Heart left ventricle (tissue), 13 donors: ENCODE results near the gene CADM2.

Experiments
- POLR2A ChIP-seq, 2 donors: fragments of 450-650 bp; IDR thresholded peaks; one replicate each; pipeline ENCODE4 v1.6.1; 2017; ENCODE audit warnings: antibody characterized with exemption in 2 of 2, mild to moderate bottlenecking in 2 of 2, moderate library complexity in 2 of 2
- TF ChIP-seq, protein P1 (sequence below), 12 donors: fragments of 200-600 bp; sonication (generic) in 4 of 12; IDR thresholded peaks; one replicate each; pipeline versions ENCODE4 v1.5.0 to v1.8.0; 2018 to 2022; ENCODE audit warnings: antibody characterized with exemption in 12 of 12, mild to moderate bottlenecking in 5 of 12
- donor health status: ischemic (EF 13 %, LVEDD 7.1; RV severe dilation, severe dysfunction).
- donor health status: DM: no; HTN: yes; CAD: no.
- donor health status: DM: no; HTN: no; CAD: no.
- donor health status: ischemic (EF 25% LVEDD 6.9; RV normal size, moderate dysfunction).
- donor health status: ischemic (EF 25% LVEDD 5.7; RV mildly dilated, moderate dysfunction).
- donor health status: ischemic (EF 35%, LVEDD 5.7; RV mildly dilated, moderate dysfunction).
- donor health status: nonischemic (EF 11% LVEDD 7.7; RV severe dilation, severe dysfunction).
- donor health status: DM: yes; HTN: yes; CAD: no.
- donor health status: PGD.
- donor health status: ischemic (EF 29% LVEDD 5.4; RV normal size, mild dysfunction).
- donor health status: nonischemic (EF 23%, LVEDD 6.1; RV moderate dilation, normal function).

DNA sequence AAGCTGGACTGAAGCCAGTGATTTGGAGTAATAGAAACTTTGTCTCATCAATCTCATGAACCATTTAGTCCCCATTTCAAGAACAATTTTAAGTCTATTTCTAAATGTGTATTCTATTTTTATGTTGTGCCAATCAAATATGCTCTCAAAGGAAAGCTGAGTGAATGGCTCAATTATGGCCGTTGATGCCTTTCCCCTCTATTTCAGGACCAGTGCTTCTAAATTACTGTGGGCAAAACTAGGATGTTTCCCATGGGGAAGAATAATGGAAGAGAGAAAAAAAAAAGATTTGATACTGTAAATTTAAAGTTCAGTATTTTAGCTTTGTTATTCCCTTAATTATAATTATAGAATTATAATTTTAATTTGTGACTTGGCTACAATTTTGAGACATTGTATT lies 110.1 kb downstream of the CADM2 start:
- TF ChIP-seq, protein P1, sequence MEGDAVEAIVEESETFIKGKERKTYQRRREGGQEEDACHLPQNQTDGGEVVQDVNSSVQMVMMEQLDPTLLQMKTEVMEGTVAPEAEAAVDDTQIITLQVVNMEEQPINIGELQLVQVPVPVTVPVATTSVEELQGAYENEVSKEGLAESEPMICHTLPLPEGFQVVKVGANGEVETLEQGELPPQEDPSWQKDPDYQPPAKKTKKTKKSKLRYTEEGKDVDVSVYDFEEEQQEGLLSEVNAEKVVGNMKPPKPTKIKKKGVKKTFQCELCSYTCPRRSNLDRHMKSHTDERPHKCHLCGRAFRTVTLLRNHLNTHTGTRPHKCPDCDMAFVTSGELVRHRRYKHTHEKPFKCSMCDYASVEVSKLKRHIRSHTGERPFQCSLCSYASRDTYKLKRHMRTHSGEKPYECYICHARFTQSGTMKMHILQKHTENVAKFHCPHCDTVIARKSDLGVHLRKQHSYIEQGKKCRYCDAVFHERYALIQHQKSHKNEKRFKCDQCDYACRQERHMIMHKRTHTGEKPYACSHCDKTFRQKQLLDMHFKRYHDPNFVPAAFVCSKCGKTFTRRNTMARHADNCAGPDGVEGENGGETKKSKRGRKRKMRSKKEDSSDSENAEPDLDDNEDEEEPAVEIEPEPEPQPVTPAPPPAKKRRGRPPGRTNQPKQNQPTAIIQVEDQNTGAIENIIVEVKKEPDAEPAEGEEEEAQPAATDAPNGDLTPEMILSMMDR (IDR thresholded peaks at IDR 0.05) = no peak
- TF ChIP-seq POLR2A (IDR thresholded peaks at IDR 0.05) = no peak
